PFSK-1 (cell line): ENCODE results near the gene EIF3L.

Experiments
- POLR2AphosphoS5 ChIP-seq: IDR thresholded peaks from 2 replicates; pipeline ENCODE4 v1.6.1; 2012; ENCODE audit warnings: low read depth, mild to moderate bottlenecking, control low read depth, low read length, moderate library complexity
- TF ChIP-seq, protein P1 (sequence below), 2 experiments: IDR thresholded peaks; 2 replicates each; pipeline versions ENCODE4 v1.6.1 to v1.8.0; 2011 to 2012; ENCODE audit warnings: low read depth in 2 of 2, low read length in 2 of 2, control low read depth in 1 of 2, inconsistent platforms in 1 of 2, mild to moderate bottlenecking in 1 of 2, moderate library complexity in 1 of 2; ENCODE audit not compliant: insufficient read depth in 1 of 2

DNA sequence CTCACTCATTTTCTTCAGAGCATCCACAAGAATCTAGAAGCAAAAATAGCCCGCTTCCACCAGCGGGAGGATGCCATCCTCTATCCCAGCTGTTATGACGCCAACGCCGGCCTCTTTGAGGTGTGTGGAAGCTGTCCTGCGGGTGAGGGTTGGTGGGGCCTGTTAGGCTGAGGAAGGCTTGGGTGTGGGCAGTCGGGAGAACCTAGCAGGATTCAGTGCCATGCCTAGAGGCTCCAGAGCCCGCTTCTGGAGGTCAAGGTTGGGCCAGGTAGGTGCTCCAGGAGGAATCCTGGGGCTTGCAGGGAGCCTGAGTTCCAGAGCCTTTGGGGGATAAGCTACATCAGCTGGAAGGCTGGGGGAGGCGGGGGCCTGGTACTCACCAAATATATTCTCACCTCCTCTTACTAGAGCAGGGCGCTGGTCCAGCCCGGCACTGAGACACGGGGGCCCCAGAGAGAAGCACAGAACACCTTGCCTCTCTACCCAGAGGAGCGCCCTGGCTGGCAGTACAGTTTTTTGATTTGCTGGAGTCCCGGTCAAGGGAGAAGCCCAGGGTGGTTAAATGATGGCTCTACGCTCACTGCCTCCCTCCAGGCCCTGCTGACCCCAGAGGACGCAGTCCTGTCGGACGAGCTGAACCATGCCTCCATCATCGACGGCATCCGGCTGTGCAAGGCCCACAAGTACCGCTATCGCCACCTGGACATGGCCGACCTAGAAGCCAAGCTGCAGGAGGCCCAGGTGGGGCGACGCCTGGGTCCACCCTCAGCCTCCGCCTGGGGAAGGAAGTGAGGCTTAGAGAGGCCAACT lies 36.1 kb upstream of the EIF3L start:
- TF ChIP-seq POLR2AphosphoS5, result no peak
- TF ChIP-seq, protein P1, sequence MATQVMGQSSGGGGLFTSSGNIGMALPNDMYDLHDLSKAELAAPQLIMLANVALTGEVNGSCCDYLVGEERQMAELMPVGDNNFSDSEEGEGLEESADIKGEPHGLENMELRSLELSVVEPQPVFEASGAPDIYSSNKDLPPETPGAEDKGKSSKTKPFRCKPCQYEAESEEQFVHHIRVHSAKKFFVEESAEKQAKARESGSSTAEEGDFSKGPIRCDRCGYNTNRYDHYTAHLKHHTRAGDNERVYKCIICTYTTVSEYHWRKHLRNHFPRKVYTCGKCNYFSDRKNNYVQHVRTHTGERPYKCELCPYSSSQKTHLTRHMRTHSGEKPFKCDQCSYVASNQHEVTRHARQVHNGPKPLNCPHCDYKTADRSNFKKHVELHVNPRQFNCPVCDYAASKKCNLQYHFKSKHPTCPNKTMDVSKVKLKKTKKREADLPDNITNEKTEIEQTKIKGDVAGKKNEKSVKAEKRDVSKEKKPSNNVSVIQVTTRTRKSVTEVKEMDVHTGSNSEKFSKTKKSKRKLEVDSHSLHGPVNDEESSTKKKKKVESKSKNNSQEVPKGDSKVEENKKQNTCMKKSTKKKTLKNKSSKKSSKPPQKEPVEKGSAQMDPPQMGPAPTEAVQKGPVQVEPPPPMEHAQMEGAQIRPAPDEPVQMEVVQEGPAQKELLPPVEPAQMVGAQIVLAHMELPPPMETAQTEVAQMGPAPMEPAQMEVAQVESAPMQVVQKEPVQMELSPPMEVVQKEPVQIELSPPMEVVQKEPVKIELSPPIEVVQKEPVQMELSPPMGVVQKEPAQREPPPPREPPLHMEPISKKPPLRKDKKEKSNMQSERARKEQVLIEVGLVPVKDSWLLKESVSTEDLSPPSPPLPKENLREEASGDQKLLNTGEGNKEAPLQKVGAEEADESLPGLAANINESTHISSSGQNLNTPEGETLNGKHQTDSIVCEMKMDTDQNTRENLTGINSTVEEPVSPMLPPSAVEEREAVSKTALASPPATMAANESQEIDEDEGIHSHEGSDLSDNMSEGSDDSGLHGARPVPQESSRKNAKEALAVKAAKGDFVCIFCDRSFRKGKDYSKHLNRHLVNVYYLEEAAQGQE (IDR thresholded peaks at IDR 0.05; ENCODE audit: insufficient read depth in 1 of 2, low read depth in 2 of 2, low read length in 2 of 2), result no peak
